HG02870 (cell line): ENCODE results near the gene S100A10.
A peak's percentile ranks its signal among the peaks of the same experiment; 100 is the strongest.

ENCODE experiments used
- ATAC-seq: cut with Tn5 transposase; IDR thresholded peaks from one replicate; pipeline ENCODE4 v1.9.1; 2021; ENCODE audit warnings: mild to moderate bottlenecking, moderate library complexity; ENCODE audit not compliant: unreplicated experiment

S100A10 gene, protein sequence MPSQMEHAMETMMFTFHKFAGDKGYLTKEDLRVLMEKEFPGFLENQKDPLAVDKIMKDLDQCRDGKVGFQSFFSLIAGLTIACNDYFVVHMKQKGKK

DNA sequence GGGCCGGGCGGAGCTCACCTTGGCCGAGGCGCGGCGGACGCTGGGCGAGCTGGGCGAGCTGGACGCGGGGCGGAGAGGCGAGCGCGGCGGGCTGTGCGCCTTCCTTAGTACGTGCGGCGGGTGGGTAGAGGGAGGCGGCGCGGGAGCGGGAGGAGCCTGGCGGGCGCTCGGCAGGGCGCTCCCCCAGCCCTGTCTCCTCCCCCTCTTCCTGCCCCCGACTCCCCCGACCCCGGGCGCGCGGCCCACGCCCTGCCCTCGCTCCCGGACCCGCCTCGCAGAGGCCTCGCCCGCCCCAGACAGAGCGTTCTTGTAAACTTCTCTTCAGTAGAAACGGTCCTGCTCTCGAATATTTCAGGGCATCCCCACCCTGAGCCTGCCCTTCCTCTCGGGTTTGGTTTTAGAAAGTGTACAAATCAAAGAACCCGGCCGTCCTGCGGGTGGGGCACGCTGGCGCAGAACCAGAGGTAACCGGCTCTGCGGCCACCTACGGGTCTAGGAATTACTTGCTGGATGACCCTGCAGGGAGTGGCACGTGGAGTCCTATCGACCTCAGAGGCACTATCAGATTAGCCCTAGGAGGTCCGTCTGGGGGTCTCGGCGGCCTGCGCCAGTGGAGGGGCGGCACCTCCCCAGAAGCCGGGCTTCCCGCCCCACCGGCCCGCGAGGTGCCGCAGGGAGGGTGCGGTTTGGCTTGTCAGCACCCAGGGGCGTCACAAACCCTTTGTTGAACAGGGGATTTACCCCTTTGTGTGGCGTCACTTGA lies at the start of gene S100A10:
S100A10 (minus strand) TSS at position 126 of the 763 bp plus-strand sequence. CDS start 7,629 bp downstream, outside the sequence.
- no peak for ATAC-seq

DNA sequence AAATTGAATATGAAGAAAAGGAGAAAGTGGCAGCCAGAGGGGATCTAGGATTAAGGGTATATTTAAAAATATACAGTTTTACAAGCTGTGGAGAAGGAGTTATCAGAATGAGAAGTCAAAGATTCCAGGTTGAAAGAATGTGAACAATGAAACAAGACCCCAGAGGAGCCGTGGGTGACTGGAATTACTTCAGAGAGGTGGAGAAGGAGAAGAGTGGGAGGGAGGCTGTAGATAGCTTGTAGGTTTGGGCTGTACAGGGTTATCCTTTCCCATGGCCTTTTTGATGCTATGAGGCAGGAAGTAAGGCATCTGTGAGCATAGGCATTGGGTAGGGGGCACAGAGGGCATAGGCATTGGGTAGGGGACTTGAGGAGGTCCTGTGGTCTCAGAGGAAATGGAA lies 48.4 kb upstream of the S100A10 start:
- no peak for ATAC-seq

DNA sequence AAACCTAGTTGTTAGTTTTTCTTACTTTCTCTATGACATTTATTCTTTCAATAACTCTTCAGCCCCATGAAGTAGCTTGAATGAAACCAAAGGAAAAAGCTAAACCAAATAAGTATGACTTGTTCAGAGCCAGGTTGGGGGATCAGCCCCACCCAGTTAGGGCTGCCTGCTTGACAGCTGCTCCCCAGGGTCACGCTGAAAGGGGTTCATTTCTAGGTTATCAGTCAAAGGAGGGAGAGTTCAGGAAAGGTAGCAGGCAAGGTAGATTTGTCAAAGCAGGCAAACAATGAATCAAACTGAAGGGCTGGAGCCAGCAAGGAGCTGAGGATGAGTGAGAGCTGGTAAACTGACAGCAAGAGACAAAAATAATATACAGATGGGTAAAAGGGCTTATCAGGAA lies 46.2 kb upstream of the S100A10 start:
- no peak for ATAC-seq

DNA sequence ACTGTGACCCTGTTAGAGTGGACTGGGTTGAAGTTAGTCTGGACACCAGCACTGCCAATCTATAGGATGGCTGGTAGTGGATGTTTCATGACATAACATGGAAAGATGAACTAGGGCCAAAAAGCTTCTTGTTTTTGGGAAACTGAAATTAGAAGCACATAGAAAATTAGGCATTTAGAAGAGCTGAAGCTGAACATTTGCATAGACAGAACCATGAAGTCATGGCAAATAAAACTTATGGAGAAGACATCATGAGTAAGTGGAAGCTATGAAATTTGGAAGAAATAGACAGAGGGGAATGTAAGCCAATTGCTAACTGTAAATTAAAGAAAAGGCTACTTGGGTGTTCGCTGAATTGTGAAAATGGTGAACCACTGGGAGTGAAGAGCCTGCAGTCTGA lies 45.8 kb upstream of the S100A10 start:
- ATAC-seq, result no peak

DNA sequence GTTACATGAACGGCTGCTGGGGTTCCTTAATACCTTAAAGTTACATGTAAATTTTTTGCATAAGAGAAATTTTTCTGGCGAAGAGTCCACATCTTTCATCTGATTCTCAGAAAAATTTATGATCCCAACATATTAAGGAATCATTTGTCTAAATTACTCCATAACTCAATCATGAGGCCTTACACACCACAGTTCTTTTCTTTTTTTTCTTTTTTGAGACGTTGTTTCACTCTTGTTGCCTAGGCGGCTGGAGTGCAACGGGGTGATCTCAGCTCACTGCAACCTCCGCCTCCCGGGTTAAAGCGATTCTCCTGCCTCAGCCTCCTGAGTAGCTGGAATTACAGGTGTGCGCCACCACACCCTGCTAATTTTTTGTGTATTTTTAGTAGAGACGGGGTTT lies 45.2 kb upstream of the S100A10 start:
- ATAC-seq, result no peak

DNA sequence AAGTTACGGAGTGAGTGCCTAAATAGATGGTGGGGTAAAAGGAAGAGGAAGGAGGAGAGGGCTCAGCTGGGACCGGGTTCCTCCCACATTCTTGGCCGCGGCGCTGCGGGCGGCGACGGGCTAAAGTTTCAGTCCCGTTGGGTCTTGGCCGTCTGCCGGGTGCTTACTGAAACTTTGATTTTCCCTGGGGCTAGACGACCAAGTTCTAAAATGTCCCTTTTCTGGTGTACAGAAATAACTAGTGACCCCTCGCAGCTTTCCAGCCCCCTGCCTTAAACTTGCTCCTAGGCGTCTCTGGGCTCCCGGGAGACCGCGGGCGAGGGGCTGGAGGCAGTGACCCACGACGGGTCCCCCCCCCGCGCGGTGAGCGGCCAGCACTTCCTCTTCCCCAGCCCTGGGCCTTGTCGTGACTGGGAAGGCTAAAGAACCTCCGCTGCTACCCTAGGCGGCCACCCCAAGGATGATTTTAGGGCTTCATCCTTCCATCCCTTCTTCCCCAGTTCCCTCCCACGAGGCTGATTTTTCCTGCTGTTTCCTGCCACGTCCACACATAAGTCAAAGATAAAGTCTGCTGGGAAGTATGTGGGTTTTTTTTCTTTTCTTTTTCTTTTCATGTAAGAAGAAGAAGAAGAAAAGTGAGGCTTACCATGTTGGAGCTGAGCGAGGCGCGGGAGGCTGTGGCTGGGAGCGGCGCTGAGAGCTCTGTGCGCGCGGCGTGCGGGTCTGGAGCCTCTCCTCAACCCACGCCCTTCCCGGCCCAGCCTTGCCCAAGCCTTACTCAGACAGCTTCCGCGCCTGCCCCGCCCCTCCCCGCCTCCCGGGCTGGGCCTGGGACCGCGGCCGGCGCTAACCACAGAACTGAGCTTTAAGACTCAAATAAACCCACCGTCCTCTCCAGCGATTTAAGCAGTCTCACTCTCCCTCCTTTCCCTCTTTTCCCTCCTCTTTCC lies 42.9 kb upstream of the S100A10 start, which contains the start of gene S100A11:
S100A11 (minus strand) TSS at position 738 of the 950 bp plus-strand sequence; CDS start at position 649, 89 bp downstream.
- ATAC-seq, result peak; percentile 41

DNA sequence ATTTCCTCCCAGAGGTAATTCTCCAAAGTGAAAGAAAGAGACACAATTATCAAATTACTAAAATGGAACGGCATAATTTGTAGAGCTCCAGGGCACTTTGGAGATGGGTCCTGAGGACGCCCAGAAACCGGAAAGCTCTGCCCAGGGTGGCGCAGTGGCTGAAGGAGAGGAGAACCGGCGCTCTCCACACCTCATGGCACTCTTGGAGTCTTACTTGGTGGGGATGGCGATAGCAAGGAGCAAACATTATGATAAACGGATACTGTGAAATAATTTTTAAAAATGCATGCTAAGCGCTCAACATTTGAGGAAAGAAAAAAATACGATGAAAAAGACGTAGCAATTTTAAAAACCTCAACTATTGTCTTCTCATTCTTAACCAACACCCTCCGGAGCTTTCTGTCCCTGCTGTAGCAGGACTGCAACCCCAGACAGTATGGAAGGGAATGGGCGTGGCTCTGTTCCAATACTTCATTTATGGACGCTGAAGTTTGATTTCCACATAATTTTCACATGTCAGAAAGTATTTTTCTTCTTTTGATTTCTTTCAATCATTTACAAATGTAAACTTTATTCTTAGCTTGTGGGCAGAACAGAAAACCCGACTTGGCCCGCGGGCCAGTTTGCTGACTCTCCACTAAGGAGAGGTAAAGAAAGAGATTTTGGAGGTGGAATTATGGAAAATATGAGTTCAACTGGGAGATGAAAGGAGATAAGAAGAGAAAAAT lies 42.0 kb upstream of the S100A10 start:
- no peak for ATAC-seq

DNA sequence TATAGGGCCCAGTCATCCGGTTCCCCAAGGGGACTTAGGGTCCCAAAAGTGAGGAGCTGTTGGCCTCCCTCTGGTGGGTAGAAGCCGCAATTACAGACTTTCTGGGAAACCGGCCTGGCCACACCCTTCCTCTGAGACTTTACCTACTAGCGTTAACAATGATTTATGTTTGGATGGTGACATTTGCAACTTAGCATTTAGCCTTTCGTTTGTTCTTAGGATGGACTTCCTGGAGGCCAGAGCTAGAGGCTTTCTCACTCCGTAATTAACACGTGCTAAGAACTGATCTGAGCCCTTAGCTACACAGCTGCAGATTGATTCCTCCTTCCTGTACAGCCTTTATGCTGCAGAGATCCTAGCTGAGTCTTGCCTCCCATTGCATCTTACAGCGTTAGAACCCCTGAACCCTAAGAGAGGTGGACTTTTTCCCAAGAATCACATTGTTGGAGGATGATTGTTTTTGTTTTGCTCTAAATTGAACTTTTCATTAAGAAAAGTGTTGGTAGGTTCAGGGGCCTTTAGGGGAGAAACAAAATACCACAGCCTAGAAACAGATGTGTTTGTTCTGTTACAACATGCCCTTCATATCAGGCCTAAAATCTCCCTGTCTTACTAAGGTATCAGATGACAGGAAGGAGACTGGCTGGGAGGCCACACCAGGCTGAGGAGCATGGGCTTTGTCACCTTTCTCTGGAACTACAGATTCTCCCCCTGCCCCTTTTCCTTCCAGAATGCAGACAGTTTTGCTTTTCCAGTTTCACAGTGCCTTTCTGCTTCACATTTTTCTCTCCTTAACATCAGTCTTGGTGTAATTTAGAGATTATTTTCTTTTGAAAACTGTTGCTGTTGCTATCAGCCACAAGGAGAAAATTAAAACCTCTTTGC lies 41.2 kb upstream of the S100A10 start:
- peak; percentile 38 for ATAC-seq

DNA sequence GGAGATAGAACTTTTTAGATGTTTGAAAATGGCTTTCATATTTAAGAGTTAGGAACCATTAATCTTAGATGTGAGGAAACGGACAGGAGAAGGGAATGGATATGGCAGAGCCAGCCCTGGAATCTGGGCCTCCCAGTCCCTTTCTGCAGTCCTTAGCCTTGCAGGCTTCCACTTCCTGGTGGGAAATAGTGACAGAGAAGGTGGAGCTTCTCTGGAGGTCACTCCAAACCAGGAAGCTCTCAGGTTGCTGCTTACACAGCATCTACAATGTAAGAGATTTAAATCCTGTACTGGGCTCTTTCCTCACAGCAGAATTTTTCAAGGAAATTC lies 40.6 kb upstream of the S100A10 start:
- no peak for ATAC-seq

DNA sequence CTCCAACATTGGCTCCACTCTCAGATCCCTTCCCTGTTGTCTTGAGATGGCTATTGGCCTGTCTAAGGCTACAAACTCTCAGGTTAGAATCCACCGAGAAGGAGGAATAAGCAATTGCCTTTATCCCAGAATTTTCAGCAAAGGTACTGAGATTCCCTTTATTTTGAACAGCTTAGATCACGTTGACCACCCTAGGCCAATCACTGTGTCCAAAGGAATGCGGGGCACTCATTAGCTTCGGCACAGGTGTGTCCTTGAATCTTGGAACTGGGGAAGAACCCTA lies 36.2 kb upstream of the S100A10 start:
- ATAC-seq, result no peak

DNA sequence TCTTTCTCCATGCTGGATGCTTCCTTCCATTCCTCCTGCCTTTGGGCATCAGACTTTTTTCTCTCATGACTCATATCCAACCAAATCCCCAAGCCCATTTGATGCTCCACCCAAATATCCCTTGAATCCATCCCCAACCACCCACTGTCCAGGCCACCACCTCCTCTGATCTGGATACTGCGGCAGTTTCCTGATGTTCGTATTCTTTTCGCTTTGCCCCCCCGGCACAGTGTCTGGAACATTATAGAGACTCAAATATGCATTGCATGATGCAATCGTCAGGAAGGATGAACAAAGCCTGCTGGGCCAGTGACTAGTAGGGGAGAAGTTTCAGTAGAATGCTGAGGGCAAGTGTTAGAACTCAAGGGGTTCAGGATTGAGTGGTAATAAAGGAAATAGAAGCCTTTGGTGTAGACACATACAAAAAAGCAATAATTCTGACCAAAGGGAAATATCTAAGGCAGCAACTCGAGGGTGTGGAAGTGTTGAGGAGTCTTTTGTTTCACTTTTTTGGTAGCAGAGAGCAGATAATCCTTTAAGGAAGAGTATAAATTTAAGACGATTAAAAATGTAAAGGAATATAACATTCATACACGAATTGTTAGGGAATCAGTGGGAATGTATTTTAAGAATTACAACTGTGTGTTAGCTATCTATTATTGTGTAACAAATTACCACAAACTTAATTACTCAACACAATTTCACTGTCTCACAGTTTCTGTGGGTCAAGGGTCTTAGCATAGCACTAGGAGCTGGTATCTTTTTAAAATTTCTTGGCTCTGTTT lies 35.7 kb upstream of the S100A10 start:
- ATAC-seq, result no peak

DNA sequence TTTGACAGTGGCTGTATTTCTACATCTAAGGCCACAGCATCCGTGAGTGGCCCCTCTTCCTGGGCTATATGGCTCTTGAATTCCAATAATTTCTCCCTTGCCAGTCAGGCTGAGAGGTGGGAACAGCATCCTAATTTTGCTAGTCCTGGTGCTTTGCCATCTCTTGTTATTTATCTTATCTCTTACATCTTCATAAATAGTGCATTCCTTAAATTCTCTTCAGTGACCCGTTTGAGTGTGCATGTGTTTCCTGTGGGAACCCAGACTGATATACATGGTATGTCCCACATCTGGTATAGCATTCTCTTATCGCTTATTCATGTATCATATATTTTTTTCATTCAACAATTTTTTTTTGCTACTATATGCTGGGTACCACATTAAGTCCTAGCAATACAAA lies 33.2 kb upstream of the S100A10 start:
- no peak for ATAC-seq

DNA sequence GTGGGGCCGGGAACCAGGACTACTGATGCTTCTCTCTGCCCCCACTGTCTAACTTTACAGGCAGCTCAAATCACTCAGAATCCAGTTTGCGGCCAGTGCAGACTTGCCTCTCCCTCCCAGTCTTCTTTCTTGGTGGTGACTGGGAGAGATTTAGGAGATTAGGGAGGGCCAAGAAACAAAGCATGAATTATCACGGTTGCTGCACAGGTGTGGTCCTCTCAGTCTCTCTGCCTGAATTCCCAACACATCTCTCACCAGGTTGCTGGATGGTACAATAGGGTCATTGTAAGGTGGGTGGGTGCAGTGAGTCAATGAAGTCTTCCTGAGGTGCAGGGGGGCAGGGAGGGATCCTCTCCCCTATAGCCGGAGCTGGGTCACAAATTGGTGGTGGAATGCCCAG lies 30.6 kb upstream of the S100A10 start:
- no peak for ATAC-seq

DNA sequence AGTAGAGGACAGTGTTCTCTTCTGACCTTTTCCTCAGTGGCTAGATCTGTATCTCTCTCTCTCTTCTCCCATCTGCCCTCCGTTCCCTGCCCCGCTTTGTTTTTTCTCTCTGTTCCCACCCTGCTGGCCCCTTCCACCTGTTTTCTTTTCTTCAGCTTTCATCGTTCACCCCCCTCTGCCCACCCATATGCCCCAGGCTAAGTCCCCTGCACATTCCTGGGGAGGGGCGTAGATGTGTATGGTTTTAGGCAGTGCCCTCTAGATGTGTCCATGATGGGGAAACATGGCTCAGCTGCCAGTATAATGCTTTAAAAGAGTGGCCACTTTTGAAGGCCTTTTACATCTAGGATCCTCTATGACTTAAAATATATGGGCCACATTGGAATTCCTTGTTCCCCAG lies 29.6 kb upstream of the S100A10 start:
- no peak for ATAC-seq

DNA sequence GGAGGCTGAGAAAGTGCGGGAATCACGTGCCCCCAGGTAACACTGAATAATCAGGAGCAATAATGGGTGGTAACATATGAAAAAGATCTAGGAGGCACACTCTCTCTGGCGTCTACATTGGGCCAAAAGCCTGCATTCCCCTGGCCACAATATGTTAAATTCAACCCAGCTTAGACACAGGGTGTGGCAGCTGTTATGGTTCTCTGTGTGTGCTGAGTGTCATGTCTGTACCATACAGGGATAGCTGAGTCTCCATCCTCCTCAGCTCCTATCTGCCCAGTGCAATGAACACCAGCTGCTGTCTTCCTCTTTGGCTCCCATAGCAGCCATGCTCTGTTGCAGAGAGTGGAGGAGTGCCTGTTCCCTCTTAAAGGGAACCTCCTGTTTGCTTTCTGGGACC lies 28.8 kb upstream of the S100A10 start:
- no peak for ATAC-seq

DNA sequence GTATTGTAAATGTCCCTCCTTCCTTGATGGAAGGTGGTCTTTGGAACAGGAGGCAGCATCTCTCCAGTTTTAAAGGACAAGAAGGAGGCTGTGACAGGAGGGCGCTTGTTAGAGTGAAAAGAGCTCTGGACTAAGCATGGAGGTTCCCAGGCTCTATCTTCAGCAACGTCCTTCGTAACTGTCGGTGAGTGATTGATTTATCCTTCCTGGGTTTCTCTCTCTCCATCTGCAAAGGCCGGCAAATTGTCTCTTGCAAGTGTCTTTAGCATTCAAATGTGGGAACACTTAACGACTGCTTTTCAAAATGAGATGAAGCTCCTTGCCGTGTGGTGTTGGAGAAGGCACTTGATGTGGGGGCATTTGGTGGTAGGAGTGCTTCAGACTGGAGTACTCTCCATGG lies 27.9 kb upstream of the S100A10 start:
- ATAC-seq, result no peak

DNA sequence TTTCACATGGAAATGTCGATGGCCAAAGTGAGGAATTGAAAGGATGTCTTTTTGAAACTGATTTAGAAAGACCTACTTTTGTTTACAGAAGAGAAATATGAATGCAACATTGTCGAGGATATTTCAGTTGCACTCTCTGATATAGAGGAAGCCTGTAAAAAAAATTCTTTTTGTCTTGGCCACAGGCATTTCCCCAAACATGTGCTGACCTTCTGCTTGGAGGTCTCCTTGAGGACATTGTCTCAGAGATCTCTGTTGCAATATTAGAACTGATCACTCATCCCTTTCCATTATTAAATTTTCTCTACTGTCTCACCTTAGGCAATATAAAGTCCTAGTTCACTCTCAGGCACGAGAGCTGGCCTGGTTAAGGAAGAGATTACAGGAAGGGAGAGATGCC lies 27.2 kb upstream of the S100A10 start:
- no peak for ATAC-seq

DNA sequence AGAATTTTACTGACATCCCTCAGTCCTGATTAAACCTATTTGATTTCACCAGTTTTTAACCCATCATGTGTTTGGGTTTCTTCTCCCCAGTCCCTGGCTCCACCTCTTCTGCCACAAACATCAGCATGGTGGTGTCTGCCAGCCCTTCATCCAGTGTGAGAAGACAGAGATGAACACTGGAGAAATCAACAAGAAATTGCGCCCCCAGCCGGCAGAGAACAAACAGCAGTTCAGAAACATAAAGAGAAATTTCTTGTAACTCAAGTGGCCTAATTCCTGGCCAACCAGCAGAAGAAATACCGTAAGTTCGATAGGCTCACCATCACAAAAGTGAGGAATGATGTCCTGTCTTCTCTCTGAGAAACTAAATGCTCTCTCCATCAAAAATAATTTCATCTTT lies 24.9 kb upstream of the S100A10 start:
- ATAC-seq, result no peak

DNA sequence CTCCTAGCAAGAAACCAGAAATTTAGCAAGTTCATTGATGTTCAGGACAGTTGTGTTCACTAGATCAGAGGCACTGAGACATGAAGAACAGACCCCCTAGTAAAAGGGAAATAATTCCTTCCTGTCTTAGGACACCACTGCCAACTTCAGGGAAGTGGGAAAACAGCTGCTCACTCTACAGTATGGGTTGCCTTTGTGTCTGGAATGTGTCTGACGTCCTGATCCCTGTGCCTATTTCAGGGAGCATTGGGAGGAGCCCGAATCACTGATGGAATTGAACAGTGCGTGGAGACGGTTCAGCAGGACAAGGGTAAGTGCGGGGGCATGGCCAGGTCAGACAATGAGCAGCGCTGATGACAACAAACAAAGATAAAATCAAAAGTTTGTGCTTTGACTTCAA lies 22.1 kb upstream of the S100A10 start:
- ATAC-seq, result no peak

DNA sequence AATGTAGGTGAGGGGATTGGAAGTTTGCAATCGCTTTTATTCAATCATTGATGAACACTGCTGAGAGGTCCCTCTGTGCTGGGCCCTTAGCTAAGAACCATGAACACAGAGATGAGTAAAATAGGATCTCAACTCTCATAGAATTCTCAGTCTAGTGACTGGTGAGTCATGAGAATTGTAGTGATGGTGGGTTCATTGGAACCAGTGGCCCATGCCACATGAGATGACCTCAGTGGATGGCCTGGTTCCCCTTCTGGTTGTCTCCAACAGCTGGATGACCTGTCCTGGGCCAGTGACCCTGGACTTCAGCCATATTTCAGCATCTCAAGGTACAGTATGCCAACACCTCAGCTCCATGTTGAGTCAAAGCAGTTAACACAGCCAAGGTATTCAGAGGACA lies 21.3 kb upstream of the S100A10 start:
- ATAC-seq, result no peak
